C4-2B (cell line): ENCODE results near the gene S100A3.

Experiments
- H3K27ac ChIP-seq: fragments of 450-650 bp; 2 replicates; pipeline ENCODE4 v1.5.1; 2017
- ZFX ChIP-seq: fragments of 450-650 bp; IDR thresholded peaks from 2 replicates; pipeline ENCODE4 v1.6.1; 2017
- TF ChIP-seq, protein P1 (sequence below): fragments of 450-650 bp; conservative IDR thresholded peaks from 2 replicates; pipeline ENCODE4 v1.5.1; 2017; ENCODE audit warnings: mild to moderate bottlenecking

The S100A3 gene

DNA sequence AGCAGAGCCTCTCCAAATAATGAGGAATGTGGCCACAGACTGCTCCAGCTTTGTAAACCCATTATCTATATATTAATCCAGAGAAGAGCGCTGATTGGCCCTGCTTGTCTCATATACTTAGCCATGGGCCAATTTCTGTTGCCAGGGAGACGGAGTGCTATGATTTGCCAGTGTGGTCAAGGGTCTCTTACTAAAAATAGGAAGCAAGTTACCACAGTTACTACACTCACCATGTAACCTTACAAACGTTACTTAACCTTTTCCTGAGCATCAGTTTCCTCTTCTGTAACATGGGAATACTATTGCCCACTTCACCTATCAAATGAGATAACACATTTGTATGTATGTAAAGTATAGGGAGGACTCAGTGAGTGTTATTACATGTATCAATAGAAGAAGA is 24.3 kb upstream of the S100A3 start:
- TF ChIP-seq ZFX, result no peak
- TF ChIP-seq, protein P1, sequence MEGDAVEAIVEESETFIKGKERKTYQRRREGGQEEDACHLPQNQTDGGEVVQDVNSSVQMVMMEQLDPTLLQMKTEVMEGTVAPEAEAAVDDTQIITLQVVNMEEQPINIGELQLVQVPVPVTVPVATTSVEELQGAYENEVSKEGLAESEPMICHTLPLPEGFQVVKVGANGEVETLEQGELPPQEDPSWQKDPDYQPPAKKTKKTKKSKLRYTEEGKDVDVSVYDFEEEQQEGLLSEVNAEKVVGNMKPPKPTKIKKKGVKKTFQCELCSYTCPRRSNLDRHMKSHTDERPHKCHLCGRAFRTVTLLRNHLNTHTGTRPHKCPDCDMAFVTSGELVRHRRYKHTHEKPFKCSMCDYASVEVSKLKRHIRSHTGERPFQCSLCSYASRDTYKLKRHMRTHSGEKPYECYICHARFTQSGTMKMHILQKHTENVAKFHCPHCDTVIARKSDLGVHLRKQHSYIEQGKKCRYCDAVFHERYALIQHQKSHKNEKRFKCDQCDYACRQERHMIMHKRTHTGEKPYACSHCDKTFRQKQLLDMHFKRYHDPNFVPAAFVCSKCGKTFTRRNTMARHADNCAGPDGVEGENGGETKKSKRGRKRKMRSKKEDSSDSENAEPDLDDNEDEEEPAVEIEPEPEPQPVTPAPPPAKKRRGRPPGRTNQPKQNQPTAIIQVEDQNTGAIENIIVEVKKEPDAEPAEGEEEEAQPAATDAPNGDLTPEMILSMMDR, result no peak
- no peak overlapping the region for H3K27ac ChIP-seq

DNA sequence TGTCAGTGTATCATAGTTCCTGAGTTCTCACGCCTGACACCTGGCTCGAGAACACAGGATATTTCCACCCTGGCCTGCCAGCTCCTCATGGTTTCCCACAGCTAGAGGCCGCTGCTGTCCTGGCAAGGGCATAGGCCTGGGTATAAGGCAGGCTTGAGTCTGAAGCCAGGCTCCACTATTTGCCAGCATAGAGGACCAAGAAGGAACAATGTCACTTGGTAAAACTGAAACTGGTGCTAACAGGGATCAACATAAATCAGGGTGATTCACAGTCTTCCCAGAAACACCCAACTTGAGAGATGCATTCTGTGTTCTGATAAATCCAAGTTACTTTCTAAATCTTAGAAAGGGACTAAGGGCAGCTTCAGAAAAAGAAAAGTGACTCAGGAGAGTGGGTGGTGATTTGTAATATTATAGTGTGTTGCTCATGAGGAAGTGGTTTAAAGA is 23.5 kb upstream of the S100A3 start:
- TF ChIP-seq, protein P1, result peak; percentile 73
- no peak for TF ChIP-seq ZFX
- H3K27ac ChIP-seq, result no peak overlapping the region

DNA sequence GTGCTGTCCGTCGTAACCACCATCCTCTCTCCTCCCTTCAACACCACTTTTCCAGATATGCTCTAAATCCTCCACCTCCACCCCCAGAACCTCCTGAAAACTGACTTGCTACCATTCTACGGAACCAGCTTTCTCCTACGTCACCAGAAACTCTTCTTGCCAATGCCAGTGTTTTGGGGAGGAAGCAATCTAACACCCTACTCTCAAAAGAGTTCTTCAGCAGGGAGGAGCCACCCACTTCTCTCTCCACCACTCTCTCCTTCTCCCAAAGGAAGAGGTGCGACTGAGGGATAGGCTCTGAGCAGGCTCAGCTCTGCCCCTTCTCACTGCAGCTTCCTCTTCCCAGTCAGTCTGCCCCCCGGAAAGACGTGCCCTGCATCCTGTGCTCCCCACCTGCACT is 22.6 kb upstream of the S100A3 start:
- TF ChIP-seq, protein P1, result no peak
- no peak for TF ChIP-seq ZFX
- no peak overlapping the region for H3K27ac ChIP-seq

DNA sequence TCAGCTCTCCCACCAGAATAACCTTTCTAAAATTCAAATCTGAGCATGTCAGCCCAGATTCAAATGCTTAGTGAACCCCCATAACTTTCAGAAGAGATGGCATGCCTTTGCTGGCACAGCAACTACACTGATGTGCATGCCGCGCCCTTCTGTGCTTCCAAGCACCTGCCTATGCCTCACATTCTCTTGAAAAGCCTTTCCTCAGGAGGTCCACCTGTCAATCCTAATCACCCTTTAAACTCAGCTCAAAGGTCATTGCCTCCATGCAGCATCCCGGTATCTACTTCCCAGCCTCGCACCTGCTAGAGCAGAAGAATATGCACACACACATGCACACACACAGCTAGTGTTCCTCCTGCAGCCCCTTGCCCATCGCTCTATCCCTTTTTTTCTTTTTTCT is 21.8 kb upstream of the S100A3 start:
- no peak overlapping the region for H3K27ac ChIP-seq
- TF ChIP-seq, protein P1, result no peak
- TF ChIP-seq ZFX, result no peak

DNA sequence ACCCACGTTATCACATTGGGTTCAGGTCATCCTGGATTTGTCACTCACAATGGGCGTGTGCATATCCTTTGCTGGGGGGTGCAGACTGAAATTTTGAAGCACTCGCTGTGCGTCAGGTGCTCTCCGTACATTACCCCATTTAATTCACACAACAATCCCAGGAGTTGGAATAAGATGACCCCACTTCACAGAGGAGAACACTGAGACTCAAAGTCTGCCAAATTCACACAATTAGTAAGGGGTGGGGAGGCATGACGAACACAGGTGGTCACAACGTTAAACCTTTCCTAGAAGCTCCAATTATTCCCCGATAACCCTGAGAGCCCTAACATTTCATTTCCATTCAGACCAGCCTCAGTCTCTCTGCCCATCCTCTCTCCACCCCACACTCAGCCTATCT is 20.4 kb upstream of the S100A3 start:
- no peak overlapping the region for H3K27ac ChIP-seq
- TF ChIP-seq, protein P1, result no peak
- TF ChIP-seq ZFX, result no peak

DNA sequence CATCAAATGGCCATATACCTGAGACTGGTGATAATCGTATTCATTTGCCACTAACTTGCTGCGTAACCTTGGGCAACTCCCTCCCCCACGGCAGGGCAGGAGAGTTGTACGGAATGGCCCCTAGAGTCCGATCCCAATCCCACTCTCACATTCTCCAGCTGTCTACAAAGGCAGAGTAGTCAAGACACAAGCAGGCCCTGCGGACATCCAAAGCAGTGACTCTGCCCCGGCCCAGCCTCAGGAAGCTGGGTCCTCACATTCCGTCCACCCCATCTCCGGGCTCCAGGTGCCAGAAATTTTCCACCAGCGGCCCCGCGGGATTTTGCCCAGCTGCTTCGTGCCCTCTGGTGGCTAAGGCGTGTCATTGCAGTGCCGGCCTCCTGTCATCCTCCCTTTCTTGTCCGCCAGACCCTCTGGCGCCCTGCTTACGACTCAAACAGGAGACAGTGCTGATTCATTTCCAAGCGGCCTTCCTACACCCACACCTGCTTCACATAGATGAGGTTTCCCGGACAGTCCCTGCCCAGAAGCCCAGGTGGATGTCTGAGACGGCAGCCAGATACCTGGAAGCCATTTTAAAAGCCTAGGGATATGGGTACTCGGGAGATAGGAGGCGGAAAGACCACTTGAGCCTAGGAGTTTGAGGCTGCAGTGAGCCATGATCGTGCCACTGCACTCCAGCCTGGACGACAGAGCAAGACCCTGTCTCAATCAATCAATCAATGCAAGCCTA is 19.5 kb upstream of the S100A3 start:
- TF ChIP-seq, protein P1, result peak; percentile 98
- no peak for TF ChIP-seq ZFX
- peak overlapping the region; percentile 12; the same call in 1 of the 2 replicates for H3K27ac ChIP-seq

DNA sequence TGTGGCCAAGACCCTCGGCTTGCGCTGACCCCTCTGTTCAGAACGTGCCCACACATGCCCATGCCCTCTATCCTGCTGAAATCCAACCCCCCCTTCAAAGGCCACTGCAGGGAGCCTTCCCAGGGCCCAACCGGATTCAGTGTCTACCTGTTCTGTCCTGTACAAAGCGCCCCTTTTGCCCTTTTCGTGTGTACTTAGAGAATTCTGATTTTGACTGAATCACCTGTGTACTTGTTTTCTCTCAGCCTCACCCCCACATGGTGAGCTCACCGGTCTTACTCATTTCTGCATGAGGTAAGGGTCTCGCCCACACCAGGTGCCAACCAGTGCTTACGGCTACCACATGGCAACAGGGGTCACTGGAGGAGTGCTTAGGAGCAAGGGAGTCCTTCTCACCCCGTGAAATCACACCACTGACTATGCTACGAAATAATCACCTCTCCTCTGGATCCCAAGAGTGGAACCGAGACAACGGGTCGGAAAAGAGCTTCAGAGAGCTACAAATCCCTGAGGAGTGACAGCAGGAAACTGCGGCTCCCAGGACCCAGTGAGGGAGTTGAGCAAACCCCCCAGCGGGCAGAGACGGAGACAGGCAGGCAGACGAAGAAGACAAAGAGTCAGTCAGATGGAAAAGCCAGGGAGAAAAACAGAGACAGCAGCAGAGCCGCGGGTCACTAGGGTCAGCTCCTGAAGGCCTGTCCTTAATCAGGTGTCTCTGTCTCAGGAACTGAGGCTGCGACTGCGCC is 18.7 kb upstream of the S100A3 start:
- no peak overlapping the region for H3K27ac ChIP-seq
- TF ChIP-seq, protein P1, result no peak
- TF ChIP-seq ZFX, result no peak
